Duodenal mucosa (tissue), 2 donors: Measurements from ENCODE around the gene ARMC6.
"Not testable (repeated sequence)": the region's sequence is repeated elsewhere in the genome, so short reads cannot be mapped to it uniquely, and the experiment has no call there.

Experiments
- H3K27ac ChIP-seq: one replicate; pipeline ENCODE4 v1.7.0; 2013; ENCODE audit warnings: low read depth, low read length
- H3K27me3 ChIP-seq, 2 donors: one replicate each; pipeline ENCODE4 v1.7.0; 2013; ENCODE audit warnings: low read length in 2 of 2, control low read depth in 1 of 2; ENCODE audit not compliant: insufficient read depth in 2 of 2, control insufficient read depth in 1 of 2
- H3K36me3 ChIP-seq, 2 donors: one replicate each; pipeline ENCODE4 v1.7.0; 2013; ENCODE audit warnings: low read length in 2 of 2, control low read depth in 1 of 2; ENCODE audit not compliant: insufficient read depth in 2 of 2, control insufficient read depth in 1 of 2
- H3K4me1 ChIP-seq, 2 donors: one replicate each; pipeline ENCODE4 v1.7.0; 2013; ENCODE audit warnings: low read length in 2 of 2, control low read depth in 1 of 2; ENCODE audit not compliant: insufficient read depth in 2 of 2, control insufficient read depth in 1 of 2
- H3K4me3 ChIP-seq, 2 donors: one replicate each; pipeline ENCODE4 v1.7.0; 2013; ENCODE audit warnings: low read length in 2 of 2, low read depth in 1 of 2
- H3K9ac ChIP-seq, 2 donors: one replicate each; pipeline ENCODE4 v1.7.0; 2013; ENCODE audit warnings: low read length in 2 of 2, low read depth in 1 of 2
- H3K9me3 ChIP-seq, 2 donors: one replicate each; pipeline ENCODE4 v1.7.0; 2013; ENCODE audit warnings: low read length in 2 of 2, control low read depth in 1 of 2; ENCODE audit not compliant: control insufficient read depth in 1 of 2

The ARMC6 gene

DNA sequence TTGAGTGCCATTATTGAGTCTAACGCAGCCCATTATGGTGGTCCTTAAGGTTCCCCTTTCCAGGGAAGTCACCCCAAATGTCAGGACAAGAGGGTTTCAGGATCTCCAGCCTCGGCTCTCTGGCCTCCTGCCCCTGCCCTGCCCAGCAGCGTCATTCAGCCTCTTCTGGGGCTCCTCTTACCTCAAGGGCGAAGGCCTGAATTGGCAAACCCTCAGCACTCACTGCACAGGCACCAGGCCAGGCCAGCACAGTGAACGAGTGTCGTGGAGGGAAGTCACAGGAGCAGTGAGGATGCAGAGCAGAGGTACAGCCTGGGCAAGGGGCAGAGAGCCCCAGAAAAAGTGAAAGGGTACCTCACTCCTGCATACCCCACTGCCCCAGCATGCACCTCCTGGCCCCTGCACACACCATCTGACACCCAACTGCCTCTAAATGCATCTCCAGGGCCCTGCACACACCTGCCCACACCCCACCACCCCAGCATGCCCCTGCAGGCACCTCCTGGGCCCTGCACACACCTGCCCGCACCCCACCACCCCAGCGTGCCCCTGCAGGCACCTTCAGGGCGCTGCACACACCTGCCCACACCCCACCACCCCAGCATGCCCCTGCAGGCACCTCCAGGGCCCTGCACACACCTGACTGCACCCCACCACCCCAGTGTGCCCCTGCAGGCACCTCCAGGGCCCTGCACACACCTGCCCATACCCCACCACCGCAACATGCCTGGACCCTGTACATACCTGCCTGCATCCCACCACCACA lies 50.2 kb downstream of the ARMC6 start:
- H3K4me1 ChIP-seq = no peaks in the 10 kb centered on the region
- H3K9ac ChIP-seq = no peak overlapping the region
- no peak overlapping the region for H3K27ac ChIP-seq
- H3K36me3 ChIP-seq = no peaks in the 10 kb centered on the region
- H3K27me3 ChIP-seq = no peaks in the 10 kb centered on the region
- no peak overlapping the region for H3K4me3 ChIP-seq
- no peaks in the 10 kb centered on the region for H3K9me3 ChIP-seq

DNA sequence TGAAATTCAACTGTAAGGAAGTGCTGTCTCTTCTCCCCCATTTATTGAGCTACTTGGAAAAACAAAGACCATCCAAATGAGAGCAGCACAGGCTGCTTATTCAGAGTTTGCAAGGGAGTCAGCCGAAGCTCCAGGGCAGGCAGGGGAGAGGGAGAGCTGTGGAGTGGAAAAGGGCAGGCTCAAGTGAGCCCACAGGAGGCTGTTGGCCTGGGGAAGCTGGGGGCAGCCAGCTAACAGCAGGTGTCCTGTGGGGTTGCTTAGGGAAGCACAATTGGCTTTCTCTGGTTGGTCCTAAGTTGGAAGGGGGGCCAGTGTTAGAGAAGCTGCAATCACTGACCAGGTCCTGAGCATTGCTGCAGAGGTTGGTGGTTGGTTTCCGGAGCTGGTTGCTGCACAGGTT lies 54.3 kb downstream of the ARMC6 start:
- Histone ChIP-seq H3K27me3 (no peaks in the 10 kb centered on the region), H3K4me1 (no peaks in the 10 kb centered on the region), H3K9ac (no peak overlapping the region), H3K27ac (no peak overlapping the region), H3K9me3 (no peaks in the 10 kb centered on the region), H3K4me3 (no peak overlapping the region), H3K36me3 (no peaks in the 10 kb centered on the region)

DNA sequence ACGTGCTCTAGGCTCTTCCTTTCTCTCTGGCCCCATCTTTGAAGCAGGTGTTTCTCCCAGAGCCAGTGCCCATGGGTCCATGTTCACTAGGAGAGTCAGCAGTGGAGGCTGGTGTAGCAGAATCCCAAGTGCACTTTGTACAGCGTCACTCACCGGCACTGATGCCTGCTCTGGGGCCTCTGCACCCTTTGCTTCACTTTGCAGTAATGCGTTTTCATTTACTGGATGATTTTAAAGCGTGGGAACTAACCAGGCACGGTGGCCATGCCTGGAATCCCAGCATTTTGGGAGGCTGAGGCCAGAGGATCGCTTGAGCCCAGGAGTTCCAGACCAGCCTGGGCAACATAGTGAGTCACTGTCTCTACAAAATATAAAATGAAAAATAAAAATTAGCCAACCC lies 61.1 kb downstream of the ARMC6 start:
- no peaks in the 10 kb centered on the region for H3K9me3 ChIP-seq
- no peak overlapping the region for H3K27ac ChIP-seq

DNA sequence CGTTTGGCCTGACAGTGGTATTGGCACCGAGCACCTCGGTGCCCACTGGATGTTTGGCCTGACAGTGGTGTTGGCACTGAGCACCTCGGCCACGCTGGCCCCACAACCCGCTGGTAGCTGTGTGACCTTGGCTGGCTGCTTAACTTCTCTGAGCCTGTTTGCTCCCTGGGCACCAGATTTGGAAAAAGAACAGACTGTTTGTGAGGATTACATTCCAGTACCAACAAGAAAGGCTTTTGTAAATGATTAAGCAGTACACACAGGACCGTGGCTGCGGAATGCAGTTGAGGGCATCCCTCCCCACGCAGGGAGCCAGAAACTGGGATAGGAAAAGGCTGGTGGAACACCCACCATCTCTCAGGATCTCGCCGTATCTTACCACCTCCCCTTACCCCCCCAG lies 62.3 kb downstream of the ARMC6 start:
- no peaks in the 10 kb centered on the region for H3K9me3 ChIP-seq
- H3K4me1 ChIP-seq = peaks cover 17 to 20% of the 10 kb centered on the region in 2 donors
- no peak overlapping the region for H3K4me3 ChIP-seq
- no peaks in the 10 kb centered on the region for H3K27me3 ChIP-seq
- peaks cover 0 to 3% of the 10 kb centered on the region in 2 donors for H3K36me3 ChIP-seq
- no peak overlapping the region for H3K9ac ChIP-seq
- no peak overlapping the region for H3K27ac ChIP-seq

More for the DNA sequence above, 61.1 kb downstream of the ARMC6 start:
- no peak overlapping the region for H3K9ac ChIP-seq
- peaks cover 17 to 20% of the 10 kb centered on the region in 2 donors for H3K4me1 ChIP-seq
- H3K27me3 ChIP-seq = no peaks in the 10 kb centered on the region
- no peak overlapping the region for H3K4me3 ChIP-seq
- no peaks in the 10 kb centered on the region for H3K36me3 ChIP-seq

DNA sequence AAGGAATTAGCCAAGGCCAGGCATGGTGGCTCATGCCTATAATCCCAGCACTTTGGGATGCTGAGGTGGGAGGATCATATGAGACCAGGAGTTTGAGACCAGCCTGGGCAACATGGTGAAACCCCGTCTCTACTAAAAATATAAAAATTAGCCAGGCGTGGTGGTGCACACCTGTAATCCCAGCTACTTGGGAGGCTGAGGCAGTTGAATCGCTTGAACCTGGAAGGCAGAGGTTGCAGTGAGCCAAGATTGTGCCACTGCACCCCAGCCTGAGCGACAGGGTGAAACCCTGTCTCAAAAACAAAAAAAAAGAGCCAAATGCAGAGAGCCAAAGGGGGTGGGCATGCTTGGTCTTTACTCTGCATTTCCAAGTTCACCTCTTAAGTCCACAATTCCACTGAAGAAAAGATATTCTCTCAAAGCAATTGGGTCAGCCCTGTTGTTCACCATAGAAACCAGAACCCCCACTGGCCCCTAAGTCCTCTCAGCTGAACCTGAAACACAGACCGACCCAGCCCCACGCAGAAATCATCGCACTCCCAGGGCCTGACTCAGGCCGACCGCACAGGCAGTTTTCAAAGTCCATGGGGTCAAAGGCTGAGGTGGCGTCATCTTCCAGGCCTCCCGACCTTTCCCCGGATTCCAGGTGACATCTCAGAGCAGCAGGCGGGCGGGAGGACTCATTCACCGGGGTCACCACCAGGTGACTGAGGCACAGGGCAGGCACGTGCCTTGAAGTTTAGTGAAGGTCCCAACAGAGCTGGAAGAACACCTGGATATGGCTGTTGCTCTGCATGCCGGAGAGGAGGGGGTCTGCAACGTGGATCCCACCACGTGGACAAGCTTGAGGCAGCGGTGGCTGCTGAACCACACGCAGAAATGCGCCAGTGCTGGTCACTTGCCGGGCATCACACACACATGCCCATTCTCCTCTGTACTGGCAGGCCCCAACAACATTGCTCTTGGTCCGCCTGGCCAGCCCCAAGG lies 63.5 kb downstream of the ARMC6 start:
- H3K36me3 ChIP-seq = peaks cover 0 to 8% of the 10 kb centered on the region in 2 donors
- H3K4me3 ChIP-seq = no peak overlapping the region
- no peaks in the 10 kb centered on the region for H3K27me3 ChIP-seq
- H3K9me3 ChIP-seq = no peaks in the 10 kb centered on the region
- H3K4me1 ChIP-seq = peaks cover 17 to 20% of the 10 kb centered on the region in 2 donors
- no peak overlapping the region for H3K9ac ChIP-seq
- no peak overlapping the region for H3K27ac ChIP-seq

DNA sequence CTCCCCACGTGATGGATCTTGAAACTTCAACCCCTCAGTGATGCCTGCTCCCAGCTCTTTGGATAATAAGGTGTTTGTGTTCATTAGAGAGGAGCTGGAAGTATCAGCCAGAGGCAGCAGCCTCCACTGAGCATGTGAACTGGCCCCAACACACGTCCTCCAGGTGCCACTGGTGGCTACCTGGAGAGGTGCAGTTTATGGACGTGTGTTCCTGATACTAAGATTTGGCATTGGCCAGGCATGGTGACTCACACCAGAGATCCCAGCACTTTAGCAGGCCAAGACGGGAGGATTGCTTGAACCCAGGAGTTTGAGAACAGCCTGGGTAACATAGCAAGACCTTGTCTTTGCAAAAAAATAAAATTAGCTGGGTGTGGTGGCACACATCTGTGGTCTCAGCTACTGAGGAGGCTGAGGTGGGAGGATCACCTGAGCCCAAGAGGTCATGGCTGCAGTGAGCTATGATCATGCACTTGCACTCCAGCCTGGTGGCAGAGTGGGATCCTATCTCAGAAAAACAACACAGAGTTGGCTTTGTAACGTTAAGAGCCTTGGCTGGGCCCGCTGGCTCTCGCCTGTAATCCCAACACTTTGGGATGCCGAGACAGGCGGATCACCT lies 64.8 kb downstream of the ARMC6 start:
- Histone ChIP-seq H3K27me3 (no peaks in the 10 kb centered on the region), H3K9me3 (no peaks in the 10 kb centered on the region), H3K9ac (no peak overlapping the region), H3K4me3 (no peak overlapping the region), H3K4me1 (peaks cover 17 to 20% of the 10 kb centered on the region in 2 donors), H3K27ac (no peak overlapping the region), H3K36me3 (peaks cover 0 to 8% of the 10 kb centered on the region in 2 donors)

DNA sequence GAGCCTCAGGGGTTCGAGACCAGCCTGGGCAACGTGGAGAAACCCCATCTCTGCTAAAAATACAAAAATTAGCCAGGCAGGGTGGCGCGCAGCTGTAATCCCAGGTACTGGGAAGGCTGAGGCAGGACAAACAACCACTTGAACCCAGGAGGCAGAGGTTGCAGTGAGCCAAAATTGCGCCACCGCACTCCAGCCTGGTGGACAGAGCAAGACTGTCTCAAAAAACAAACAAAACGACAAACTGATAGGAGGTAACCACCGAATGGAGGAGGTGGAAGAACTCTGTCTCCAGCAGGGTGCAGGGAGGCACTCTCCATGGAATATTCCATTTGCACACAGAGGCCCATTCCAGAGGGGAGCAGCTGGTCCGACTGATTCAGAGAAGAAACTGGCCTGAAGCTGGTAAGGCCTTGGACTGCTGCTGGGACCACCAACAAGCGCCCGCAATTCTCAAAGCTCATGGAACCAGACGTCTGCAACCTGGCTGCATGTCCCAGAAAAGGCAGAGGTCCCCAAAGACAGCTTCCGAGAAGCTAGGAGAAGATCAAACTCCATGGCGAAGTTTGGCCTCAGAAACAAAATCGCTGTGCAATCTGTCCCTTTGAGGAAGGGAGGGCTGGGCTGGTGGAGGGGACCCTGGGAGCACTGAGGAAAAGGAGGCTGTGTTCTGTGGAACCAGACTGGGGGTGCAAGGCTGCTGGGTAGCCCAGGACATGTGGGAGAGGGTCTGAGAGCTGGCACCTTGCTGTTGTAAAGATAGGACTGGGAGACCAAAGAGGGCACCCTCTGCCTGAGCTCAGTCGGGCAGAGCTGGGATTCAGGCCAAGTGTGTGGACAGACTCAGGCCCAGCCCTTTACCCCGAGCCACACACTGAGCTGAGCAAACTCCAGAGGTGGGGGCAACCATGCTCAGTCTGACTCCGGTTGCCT lies 65.6 kb downstream of the ARMC6 start:
- H3K4me1 ChIP-seq = peaks cover 17 to 20% of the 10 kb centered on the region in 2 donors
- H3K36me3 ChIP-seq = peaks cover 0 to 8% of the 10 kb centered on the region in 2 donors
- no peak overlapping the region for H3K4me3 ChIP-seq
- no peaks in the 10 kb centered on the region for H3K9me3 ChIP-seq
- H3K27me3 ChIP-seq = no peaks in the 10 kb centered on the region
- no peak overlapping the region for H3K9ac ChIP-seq
- peak overlapping the region; percentile 30 for H3K27ac ChIP-seq

DNA sequence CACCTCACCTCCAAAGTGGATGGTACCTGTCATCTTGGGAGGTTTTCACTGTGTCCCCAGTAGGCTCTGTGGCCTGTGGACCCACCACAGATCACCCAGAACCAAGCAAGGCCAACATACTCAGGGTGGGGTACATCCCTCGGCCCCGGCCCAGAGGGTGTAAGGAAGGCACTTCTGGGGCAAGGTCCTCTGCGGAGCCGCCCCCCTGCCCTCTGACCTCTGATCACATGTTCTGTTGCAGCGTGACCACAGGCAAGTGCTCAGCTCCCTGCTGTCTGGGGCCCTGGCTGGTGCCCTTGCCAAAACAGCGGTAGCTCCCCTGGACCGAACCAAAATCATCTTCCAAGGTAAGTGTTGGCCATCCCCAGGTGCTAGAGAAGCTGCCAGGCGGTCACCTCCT lies 68.1 kb downstream of the ARMC6 start:
- Histone ChIP-seq H3K27me3 (no peaks in the 10 kb centered on the region), H3K9ac (no peak overlapping the region), H3K4me1 (peaks cover 20 to 30% of the 10 kb centered on the region in 2 donors), H3K27ac (no peak overlapping the region), H3K36me3 (peaks cover 0 to 8% of the 10 kb centered on the region in 2 donors), H3K4me3 (no peak overlapping the region), H3K9me3 (no peaks in the 10 kb centered on the region)

DNA sequence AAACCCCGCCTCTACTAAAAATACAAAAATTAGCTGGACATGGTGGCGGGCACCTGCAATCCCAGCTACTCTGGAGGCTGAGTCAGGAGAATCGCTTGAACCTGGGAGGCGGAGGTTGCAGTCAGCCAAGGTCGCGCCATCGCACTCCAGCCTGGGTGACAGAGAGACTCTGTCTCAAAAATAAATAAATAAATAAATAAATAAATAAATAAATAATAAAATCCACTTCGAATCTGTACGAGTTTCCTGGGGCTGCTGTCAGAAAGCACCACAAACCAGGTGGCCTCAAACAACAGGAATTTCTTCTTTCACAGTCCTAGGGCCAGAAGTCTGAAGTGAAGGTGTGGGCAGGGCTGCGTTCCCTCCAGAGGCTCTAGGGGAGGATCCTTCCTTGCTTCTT lies 69.2 kb downstream of the ARMC6 start:
- not testable (repeated sequence) for H3K27ac ChIP-seq, H3K27me3 ChIP-seq, H3K9ac ChIP-seq, H3K36me3 ChIP-seq, H3K9me3 ChIP-seq, H3K4me3 ChIP-seq
- peaks cover 12 to 25% of the 10 kb centered on the region in 2 donors for H3K4me1 ChIP-seq
